ENCODE results near the gene TTLL5. TPM values are rescaled to one million over a fixed set of nuclear protein-coding genes. Genes with fewer than 3 reads are reported as not detected.

TTLL5 gene
- total and polyA plus RNA-seq, 10 of the 15 experiments (the other 5 are each of a cell fraction or from before 2014, with no cell fraction given): 3.2 to 25.9 (median 13.8) TPM

DNA sequence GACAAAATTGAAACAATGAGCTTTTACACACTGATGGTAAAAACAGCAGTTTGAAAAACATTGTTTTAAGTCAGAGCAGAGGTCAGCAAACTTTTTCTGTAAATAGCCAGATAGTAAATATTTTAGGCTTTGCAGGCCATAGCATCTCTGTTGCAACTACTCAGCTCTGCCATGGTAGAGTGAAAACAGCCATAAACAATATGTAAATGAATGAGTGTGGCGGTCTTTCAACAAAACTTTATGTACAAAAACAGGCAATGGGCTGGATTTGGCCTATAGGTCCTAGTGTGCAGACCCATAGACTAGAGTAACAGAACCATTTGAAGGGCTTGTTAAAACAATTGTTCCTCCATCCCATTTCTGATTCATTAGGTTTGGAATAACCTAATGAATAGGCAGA lies 205.9 kb downstream of the TTLL5 start:
- Histone ChIP-seq H3K9ac (ENCODE audit: control insufficient read depth, insufficient read depth, low read length) (no peak overlapping the region), H3K27ac (ENCODE audit: control insufficient read depth, insufficient read depth) (no peak overlapping the region), H3K27me3 (replicated peaks in 1 of 2; ENCODE audit: control insufficient read depth in 2 of 2, insufficient read depth in 2 of 2, low read length in 1 of 2) (no peaks in the 10 kb centered on the region), H3K36me3 (ENCODE audit: control insufficient read depth in 2 of 2, insufficient read depth in 2 of 2, low read length in 1 of 2) (no peaks in the 10 kb centered on the region; a peak in 1 of 4 replicates), H3K4me2 (ENCODE audit: control insufficient read depth, insufficient read depth) (no peak overlapping the region), H3K4me1 (ENCODE audit: control insufficient read depth, insufficient read depth, low read length) (no peaks in the 10 kb centered on the region), H2AFZ (ENCODE audit: control insufficient read depth, low read depth, low read length) (no peak overlapping the region), H3K9me3 (replicated peaks; ENCODE audit: control insufficient read depth, insufficient read depth, low read length) (no peaks in the 10 kb centered on the region), H3K79me2 (ENCODE audit: control insufficient read depth, insufficient read depth, low read length) (no peaks in the 10 kb centered on the region), H3K4me3 (no peak overlapping the region), H4K20me1 (ENCODE audit: control insufficient read depth, insufficient read depth) (no peaks in the 10 kb centered on the region)
- ChIA-PET POLR2A (interaction anchor here (0.6 to 0.7 kb wide), 2 partner anchors 68 to 1070 kb away, joined by 3 to 5 read pairs; no protein-coding TSS in a partner anchor), CTCF (interaction anchor here (0.9 to 1.2 kb wide), 2 partner anchors 18 to 158 kb away, joined by 3 to 4 read pairs; no protein-coding TSS in a partner anchor), RAD21 (ENCODE audit: unreplicated experiment) (no interaction called here), SMC1A (ENCODE audit: uncharacterized antibody, unreplicated experiment) (no interaction called here)
- no peak for TF ChIP-seq EZH2 (IDR thresholded peaks at IDR 0.05; ENCODE audit: borderline replicate concordance, control insufficient read depth, low read depth, low read length)
- TF ChIP-seq, protein P1, sequence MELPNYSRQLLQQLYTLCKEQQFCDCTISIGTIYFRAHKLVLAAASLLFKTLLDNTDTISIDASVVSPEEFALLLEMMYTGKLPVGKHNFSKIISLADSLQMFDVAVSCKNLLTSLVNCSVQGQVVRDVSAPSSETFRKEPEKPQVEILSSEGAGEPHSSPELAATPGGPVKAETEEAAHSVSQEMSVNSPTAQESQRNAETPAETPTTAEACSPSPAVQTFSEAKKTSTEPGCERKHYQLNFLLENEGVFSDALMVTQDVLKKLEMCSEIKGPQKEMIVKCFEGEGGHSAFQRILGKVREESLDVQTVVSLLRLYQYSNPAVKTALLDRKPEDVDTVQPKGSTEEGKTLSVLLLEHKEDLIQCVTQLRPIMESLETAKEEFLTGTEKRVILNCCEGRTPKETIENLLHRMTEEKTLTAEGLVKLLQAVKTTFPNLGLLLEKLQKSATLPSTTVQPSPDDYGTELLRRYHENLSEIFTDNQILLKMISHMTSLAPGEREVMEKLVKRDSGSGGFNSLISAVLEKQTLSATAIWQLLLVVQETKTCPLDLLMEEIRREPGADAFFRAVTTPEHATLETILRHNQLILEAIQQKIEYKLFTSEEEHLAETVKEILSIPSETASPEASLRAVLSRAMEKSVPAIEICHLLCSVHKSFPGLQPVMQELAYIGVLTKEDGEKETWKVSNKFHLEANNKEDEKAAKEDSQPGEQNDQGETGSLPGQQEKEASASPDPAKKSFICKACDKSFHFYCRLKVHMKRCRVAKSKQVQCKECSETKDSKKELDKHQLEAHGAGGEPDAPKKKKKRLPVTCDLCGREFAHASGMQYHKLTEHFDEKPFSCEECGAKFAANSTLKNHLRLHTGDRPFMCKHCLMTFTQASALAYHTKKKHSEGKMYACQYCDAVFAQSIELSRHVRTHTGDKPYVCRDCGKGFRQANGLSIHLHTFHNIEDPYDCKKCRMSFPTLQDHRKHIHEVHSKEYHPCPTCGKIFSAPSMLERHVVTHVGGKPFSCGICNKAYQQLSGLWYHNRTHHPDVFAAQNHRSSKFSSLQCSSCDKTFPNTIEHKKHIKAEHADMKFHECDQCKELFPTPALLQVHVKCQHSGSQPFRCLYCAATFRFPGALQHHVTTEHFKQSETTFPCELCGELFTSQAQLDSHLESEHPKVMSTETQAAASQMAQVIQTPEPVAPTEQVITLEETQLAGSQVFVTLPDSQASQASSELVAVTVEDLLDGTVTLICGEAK (IDR thresholded peaks at IDR 0.05; ENCODE audit: borderline replicate concordance): peak; percentile 71
- TF ChIP-seq NFYA (IDR thresholded peaks at IDR 0.05; ENCODE audit: borderline replicate concordance, low read depth, low read length): no peak
- TF ChIP-seq CBX3 (IDR thresholded peaks at IDR 0.05; ENCODE audit: borderline replicate concordance, low read depth): no peak
- WGBS (ENCODE audit: insufficient coverage, insufficient replicate concordance, low lambda C conversion rate, missing lambda C conversion rate): 100% methylated on average over 1 of the region's 1 CpG
- ATAC-seq (no peak), FAIRE-seq (no peak), DNase-seq (ENCODE audit: low read depth, low spot score) (no peak)
- intact Hi-C loops (cut with micrococcal nuclease; ENCODE audit: unreplicated experiment): no loop called here
- in situ Hi-C loops (cut with MboI): no loop called here
- no TSS peak for BruUV-seq (replicated peaks)
